IMR-90 (cell line): Measurements from ENCODE around the gene NT5C1B. TPM values are rescaled to one million over a fixed set of nuclear protein-coding genes. Genes with fewer than 3 reads are reported as not detected.

ENCODE experiments used
- ATAC-seq: fragments of 200-7000 bp; cut with Tn5 transposase; 2 replicates; pipeline ENCODE4 v1.9.1; 2020; ENCODE audit warnings: low read depth, mild to moderate bottlenecking, moderate library complexity
- BruUV-seq: library from RNA; stranded (reverse); fragments of 400-500 nt; replicated peaks from 2 replicates; lab custom pipeline; 2021; lab: Mats Ljungman, UMichigan
- CTCF ChIA-PET: fragments of 300-600 bp; formaldehyde crosslinking; extraction: SDS; loops from one replicate; lab custom pipeline; 2021; ENCODE audit warnings: antibody characterized with exemption; lab: Yijun Ruan, JAX
- POLR2A ChIA-PET: fragments of 300-600 bp; sonication (Branson Sonifier 250); formaldehyde crosslinking; loops from one replicate; lab custom pipeline; 2022; ENCODE audit warnings: antibody characterized with exemption; ENCODE audit not compliant: unreplicated experiment; lab: Charles Lee
- DNase-seq: peaks from one replicate; pipeline ENCODE4 v3.0.0; 2013
- H2AFZ ChIP-seq: replicated peaks from 2 replicates; pipeline ENCODE3; 2013; ENCODE audit warnings: low read length, mild to moderate bottlenecking; ENCODE audit not compliant: poor library complexity
- H2AK5ac ChIP-seq: 2 replicates; pipeline ENCODE4 v1.6.1; 2013; ENCODE audit warnings: low read depth, low read length, inconsistent platforms
- H2AK9ac ChIP-seq: replicated peaks from 2 replicates; pipeline ENCODE3; 2013; ENCODE audit warnings: mild to moderate bottlenecking, low read depth, low read length, moderate library complexity; ENCODE audit not compliant: poor library complexity
- H2BK120ac ChIP-seq: 2 replicates; pipeline ENCODE4 v1.6.1; 2013; ENCODE audit warnings: low read depth, low read length, inconsistent platforms
- H2BK15ac ChIP-seq: 3 replicates; pipeline ENCODE4 v1.6.1; 2013; ENCODE audit warnings: low read depth, low read length, inconsistent platforms
- H2BK20ac ChIP-seq: 2 replicates; pipeline ENCODE4 v1.6.1; 2013; ENCODE audit warnings: low read depth, mild to moderate bottlenecking, inconsistent platforms, low read length, moderate library complexity
- H2BK5ac ChIP-seq: 2 replicates; pipeline ENCODE4 v1.6.1; 2013; ENCODE audit warnings: mild to moderate bottlenecking, low read depth, low read length, inconsistent platforms; ENCODE audit not compliant: poor library complexity, severe bottlenecking
- H3K14ac ChIP-seq: replicated peaks from 2 replicates; pipeline ENCODE4 v1.6.1; 2013; ENCODE audit warnings: low read depth, low read length, inconsistent platforms
- H3K18ac ChIP-seq: 2 replicates; pipeline ENCODE4 v1.6.1; 2013; ENCODE audit warnings: low read depth, low read length, control low read depth
- H3K23ac ChIP-seq: 2 replicates; pipeline ENCODE4 v1.6.1; 2013; ENCODE audit warnings: low read depth, low read length, inconsistent platforms
- H3K27ac ChIP-seq: 2 replicates; pipeline ENCODE4 v1.5.1; 2013; ENCODE audit warnings: mild to moderate bottlenecking, control low read depth, low read length; ENCODE audit not compliant: insufficient read depth
- H3K27me3 ChIP-seq: 2 replicates; pipeline ENCODE4 v1.6.1; 2013; ENCODE audit warnings: low read length; ENCODE audit not compliant: control insufficient read depth, insufficient read depth
- H3K36me3 ChIP-seq: 2 replicates; pipeline ENCODE4 v1.6.1; 2013; ENCODE audit warnings: low read length, mixed read lengths; ENCODE audit not compliant: control insufficient read depth, insufficient read depth
- H3K4ac ChIP-seq: 2 replicates; pipeline ENCODE4 v1.6.1; 2013; ENCODE audit warnings: low read depth, low read length, inconsistent platforms
- H3K4me1 ChIP-seq: 2 replicates; pipeline ENCODE4 v1.6.1; 2013; ENCODE audit warnings: low read length, mixed read lengths; ENCODE audit not compliant: control insufficient read depth, insufficient read depth
- H3K4me2 ChIP-seq: 2 replicates; pipeline ENCODE4 v1.6.1; 2013; ENCODE audit warnings: low read depth, mild to moderate bottlenecking, control low read depth, low read length, moderate library complexity
- H3K4me3 ChIP-seq: 2 replicates; pipeline ENCODE4 v1.5.1; 2013; ENCODE audit warnings: low read depth, mild to moderate bottlenecking, control low read depth, low read length, moderate library complexity; ENCODE audit not compliant: insufficient read depth
- H3K56ac ChIP-seq: 2 replicates; pipeline ENCODE4 v1.6.1; 2013; ENCODE audit warnings: low read length, inconsistent platforms; ENCODE audit not compliant: insufficient read depth; ENCODE audit errors: extremely low read depth
- H3K79me1 ChIP-seq, 2 experiments: 2 replicates each; pipeline ENCODE4 v1.6.1; 2013; ENCODE audit warnings: low read length in 2 of 2, inconsistent platforms in 1 of 2, low read depth in 1 of 2
- H3K9ac ChIP-seq: 2 replicates; pipeline ENCODE4 v1.6.1; 2013; ENCODE audit warnings: low read depth, low read length, control low read depth
- H3K9me1 ChIP-seq: 2 replicates; pipeline ENCODE4 v1.6.1; 2013; ENCODE audit warnings: low read length, inconsistent platforms; ENCODE audit not compliant: insufficient read depth
- H3K9me3 ChIP-seq: 2 replicates; pipeline ENCODE4 v1.6.1; 2013; ENCODE audit warnings: low read length; ENCODE audit not compliant: control insufficient read depth, insufficient read depth
- H4K20me1 ChIP-seq: 2 replicates; pipeline ENCODE4 v1.6.1; 2013; ENCODE audit warnings: low read length, inconsistent platforms; ENCODE audit not compliant: insufficient read depth
- H4K5ac ChIP-seq: 2 replicates; pipeline ENCODE4 v1.6.1; 2013; ENCODE audit warnings: mild to moderate bottlenecking, low read depth, low read length, control low read depth
- H4K8ac ChIP-seq, 2 experiments: 2 replicates each; pipeline ENCODE4 v1.6.1; 2013; ENCODE audit warnings: low read depth in 2 of 2, low read length in 2 of 2, control low read depth in 1 of 2, inconsistent platforms in 1 of 2
- H4K91ac ChIP-seq: 2 replicates; pipeline ENCODE4 v1.6.1; 2013; ENCODE audit warnings: low read depth, low read length, inconsistent platforms; ENCODE audit not compliant: insufficient read depth
- BHLHE40 ChIP-seq: fragments of 150-350 bp; IDR thresholded peaks from 2 replicates; pipeline ENCODE4 v1.6.1; 2016; ENCODE audit warnings: mild to moderate bottlenecking, low read depth, low read length
- CEBPB ChIP-seq: IDR thresholded peaks from 2 replicates; pipeline ENCODE4 v1.6.1; 2012; ENCODE audit warnings: low read depth, low read length, improper control_type of control experiment
- CHD1 ChIP-seq: IDR thresholded peaks from 2 replicates; pipeline ENCODE4 v1.6.1; 2012; ENCODE audit warnings: low read depth, low read length, improper control_type of control experiment
- ELK1 ChIP-seq: fragments of 150-350 bp; IDR thresholded peaks from 2 replicates; pipeline ENCODE4 v1.6.1; 2016; ENCODE audit warnings: low read depth, mild to moderate bottlenecking, low read length, moderate library complexity, borderline replicate concordance
- FOS ChIP-seq: fragments of 150-350 bp; IDR thresholded peaks from 2 replicates; pipeline ENCODE4 v1.6.1; 2016; ENCODE audit warnings: low read depth, low read length
- MAFK ChIP-seq: IDR thresholded peaks from 2 replicates; pipeline ENCODE4 v1.6.1; 2012; ENCODE audit warnings: low read depth, low read length, improper control_type of control experiment
- MAZ ChIP-seq: IDR thresholded peaks from 2 replicates; pipeline ENCODE4 v1.6.1; 2012; ENCODE audit warnings: low read depth, mild to moderate bottlenecking, low read length, improper control_type of control experiment, moderate library complexity, borderline replicate concordance
- MXI1 ChIP-seq: IDR thresholded peaks from 2 replicates; pipeline ENCODE4 v1.6.1; 2012; ENCODE audit warnings: low read depth, mild to moderate bottlenecking, low read length, moderate library complexity, borderline replicate concordance
- POLR2A ChIP-seq: IDR thresholded peaks from 2 replicates; pipeline ENCODE4 v1.6.1; 2012; ENCODE audit warnings: mild to moderate bottlenecking, low read depth, low read length
- RCOR1 ChIP-seq: IDR thresholded peaks from 2 replicates; pipeline ENCODE4 v1.6.1; 2012; ENCODE audit warnings: mild to moderate bottlenecking, low read length, improper control_type of control experiment; ENCODE audit not compliant: insufficient replicate concordance
- RFX5 ChIP-seq: IDR thresholded peaks from 2 replicates; pipeline ENCODE4 v1.8.0; 2012; ENCODE audit warnings: low read depth, mild to moderate bottlenecking, low read length, moderate library complexity
- SMC3 ChIP-seq: fragments of 150-350 bp; IDR thresholded peaks from 2 replicates; pipeline ENCODE4 v1.6.1; 2016; ENCODE audit warnings: low read depth, mild to moderate bottlenecking, antibody characterized with exemption, low read length, moderate library complexity
- USF2 ChIP-seq: fragments of 150-350 bp; IDR thresholded peaks from 2 replicates; pipeline ENCODE4 v1.6.1; 2017; ENCODE audit warnings: mild to moderate bottlenecking, antibody characterized with exemption, low read length, low read depth
- WGBS, 2 experiments: methylation state at CpG; one replicate each; pipeline versions ENCODE4 v1.1.5 to v1.1.7; 2013; ENCODE audit warnings: missing lambda C conversion rate in 2 of 2; ENCODE audit not compliant: insufficient read length in 1 of 2; ENCODE audit errors: extremely low coverage in 2 of 2; 5-methylcytosine and 5-hydroxymethylcytosine counted together
- dilution Hi-C: fragments of 300-500 bp; cut with HindIII; formaldehyde crosslinking; loops from one replicate; pipeline ENCODE4 v1.14.3; 2018; ENCODE audit warnings: low sequenced_read_pairs; ENCODE audit not compliant: unreplicated experiment
- in situ Hi-C: fragments of 300-500 bp; cut with MboI; formaldehyde crosslinking; loops from 3 replicates; pipeline ENCODE4 v1.14.3; 2019; ENCODE audit warnings: low sequenced_read_pairs, inconsistent platforms, mixed read lengths
- intact Hi-C: fragments of 100-400 bp; cut with micrococcal nuclease; formaldehyde crosslinking; loops from 2 replicates; pipeline ENCODE4 v1.10.0; 2022
- polyA plus RNA-seq, 3 experiments: library from polyadenylated mRNA; depleted of rRNA; stranded (reverse); fragments of >200 nt; gene quantifications; 2 replicates each; pipeline ENCODE4 v1.2.3, GENCODE V29; 2012; ENCODE audit warnings: low replicate concordance in 1 of 3
- total RNA-seq: library from RNA; depleted of rRNA; stranded (reverse); fragments of >200 nt; gene quantifications from 2 replicates; pipeline ENCODE4 v1.2.3, GENCODE V29; 2012

Gene NT5C1B
- total and polyA plus RNA-seq, 2 of the 4 experiments (the other 2 are of a cell fraction): not detected

DNA sequence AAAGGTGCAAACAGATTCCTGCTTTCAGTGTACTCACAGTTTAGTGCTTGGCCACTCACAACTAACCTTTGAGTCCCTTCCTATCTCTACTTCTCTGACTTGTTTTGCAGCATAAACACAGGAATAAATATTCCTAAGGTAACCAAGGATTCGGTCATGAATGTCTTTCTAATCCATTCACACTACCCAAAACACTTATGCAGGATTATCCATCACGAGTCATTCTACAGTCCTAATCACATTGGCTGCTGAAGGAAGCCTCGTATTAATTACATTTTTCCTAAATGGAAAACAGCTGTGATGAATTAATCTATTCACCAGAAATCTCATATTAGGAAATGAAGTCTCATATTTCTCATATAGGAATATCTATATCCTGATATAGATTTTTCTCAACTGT, 45.2 kb downstream of the NT5C1B start:
- intact Hi-C loops (no loop called here), in situ Hi-C loops (no loop called here), dilution Hi-C loops (no loop called here)
- no peak overlapping the region for H3K4me3 ChIP-seq
- no peak overlapping the region for H3K27ac ChIP-seq
- no peak overlapping the region for H3K9ac ChIP-seq
- no peak overlapping the region for H3K4me2 ChIP-seq
- no peak overlapping the region for H2BK120ac ChIP-seq
- ATAC-seq: no peak
- no peak overlapping the region for H3K14ac ChIP-seq
- no CpG with 5 or more reads among the region's 3 CpGs for WGBS, 2 experiments
- no peaks in the 10 kb centered on the region for H3K27me3 ChIP-seq
- H2AK9ac ChIP-seq: no peak overlapping the region
- no peak overlapping the region for H3K4ac ChIP-seq
- no peak overlapping the region for H2AK5ac ChIP-seq
- no peak overlapping the region for H3K18ac ChIP-seq
- no peaks in the 10 kb centered on the region for H3K36me3 ChIP-seq
- H2BK5ac ChIP-seq: no peak overlapping the region
- H3K23ac ChIP-seq: no peak overlapping the region
- no peaks in the 10 kb centered on the region for H4K20me1 ChIP-seq
- no peak overlapping the region for H2AFZ ChIP-seq
- CTCF ChIA-PET: interaction anchor here (1.4 kb wide), 1 partner anchor 65 kb away, joined by 3 read pairs; no protein-coding TSS in a partner anchor
- POLR2A ChIA-PET: no interaction called here
- no peak overlapping the region for H4K5ac ChIP-seq
- no peaks in the 10 kb centered on the region; the same call in 1 of the 2 replicates for H3K9me3 ChIP-seq
- no peak overlapping the region for H3K56ac ChIP-seq
- no peak for DNase-seq
- H4K8ac ChIP-seq: no peak overlapping the region
- no TSS peak for BruUV-seq
- no peak for TF ChIP-seq BHLHE40
- TF ChIP-seq ELK1: no peak
- no peak for TF ChIP-seq RCOR1
- no peak for TF ChIP-seq MAFK
- TF ChIP-seq CHD1: no peak
- no peak for TF ChIP-seq MAZ
- TF ChIP-seq FOS: no peak
- TF ChIP-seq RFX5: no peak
- no peak for TF ChIP-seq CEBPB
- no peak for TF ChIP-seq USF2
- TF ChIP-seq SMC3: no peak
- TF ChIP-seq MXI1: no peak
- TF ChIP-seq POLR2A: no peak
- no peaks in the 10 kb centered on the region for H3K9me1 ChIP-seq
- H3K79me1 ChIP-seq: no peaks in the 10 kb centered on the region
- H3K4me1 ChIP-seq: no peaks in the 10 kb centered on the region
- no peak overlapping the region for H2BK20ac ChIP-seq
- H4K91ac ChIP-seq: no peak overlapping the region
- H2BK15ac ChIP-seq: no peak overlapping the region
